HepG2 (cell line): Measurements from ENCODE around the gene TMEM233. TPM values are rescaled to one million over a fixed set of nuclear protein-coding genes. Genes with fewer than 3 reads are reported as not detected.

Experiments used
- CREB1 ChIP-seq, 2 experiments: fragments of 450-650 bp in 1 of 2; IDR thresholded peaks; 2 replicates each; pipeline ENCODE4 v1.6.1; 2016 to 2017; ENCODE audit warnings: control low read depth in 1 of 2, mild to moderate bottlenecking in 1 of 2, missing compliant biosample characterization in 1 of 2, missing genetic modification characterization in 1 of 2
- ELF3 ChIP-seq: IDR thresholded peaks from 2 replicates; pipeline ENCODE4 v1.6.1; 2016; ENCODE audit warnings: missing genetic modification reagents, missing compliant biosample characterization
- FOXA3 ChIP-seq: IDR thresholded peaks from 2 replicates; pipeline ENCODE4 v1.6.1; 2016; ENCODE audit warnings: missing genetic modification reagents, missing compliant biosample characterization
- FOXK1 ChIP-seq: sonication (generic); formaldehyde crosslinking; IDR thresholded peaks from 2 replicates; pipeline ENCODE4 v1.4.0; 2020; ENCODE audit warnings: low read depth, missing genetic modification reagents, borderline replicate concordance
- GLI4 ChIP-seq: sonication (generic); formaldehyde crosslinking; IDR thresholded peaks from 2 replicates; pipeline ENCODE4 v1.5.1; 2020; ENCODE audit warnings: missing genetic modification reagents, mild to moderate bottlenecking, moderate library complexity, borderline replicate concordance
- MLLT10 ChIP-seq: sonication (generic); formaldehyde crosslinking; IDR thresholded peaks from 2 replicates; pipeline ENCODE4 v1.4.0; 2020; ENCODE audit warnings: missing genetic modification reagents
- NCOA2 ChIP-seq: sonication (generic); formaldehyde crosslinking; IDR thresholded peaks from 2 replicates; pipeline ENCODE4 v1.8.0; 2022; ENCODE audit warnings: inconsistent platforms
- SIX4 ChIP-seq: sonication (generic); formaldehyde crosslinking; IDR thresholded peaks from 2 replicates; pipeline ENCODE4 v1.4.0; 2020; ENCODE audit warnings: missing genetic modification reagents
- SMYD3 ChIP-seq: sonication (generic); formaldehyde crosslinking; IDR thresholded peaks from 2 replicates; pipeline ENCODE4 v1.8.1; 2023; ENCODE audit warnings: mild to moderate bottlenecking, missing genetic modification reagents
- TAF15 ChIP-seq: fragments of 200-400 bp; formaldehyde crosslinking; IDR thresholded peaks from one replicate; pipeline ENCODE4 v1.6.1; 2018; ENCODE audit warnings: mild to moderate bottlenecking, low read depth, low read length; ENCODE audit not compliant: poor library complexity, severe bottlenecking
- TBX2 ChIP-seq: sonication (generic); formaldehyde crosslinking; IDR thresholded peaks from 2 replicates; pipeline ENCODE4 v1.5.0; 2020; ENCODE audit warnings: missing genetic modification reagents, mild to moderate bottlenecking, borderline replicate concordance
- TEAD3 ChIP-seq: optimal IDR thresholded peaks from 2 replicates; pipeline ENCODE3; 2016; ENCODE audit warnings: borderline replicate concordance
- TOE1 ChIP-seq: sonication (generic); formaldehyde crosslinking; IDR thresholded peaks from 2 replicates; pipeline ENCODE4 v1.4.0; 2020; ENCODE audit warnings: mild to moderate bottlenecking, missing genetic modification reagents
- XRCC5 ChIP-seq: fragments of 200-400 bp; formaldehyde crosslinking; optimal IDR thresholded peaks from 2 replicates; pipeline ENCODE3; 2017; ENCODE audit warnings: mild to moderate bottlenecking, low read length
- ZFY ChIP-seq: sonication (generic); formaldehyde crosslinking; IDR thresholded peaks from 2 replicates; pipeline ENCODE4 v1.4.0; 2020; ENCODE audit warnings: missing genetic modification reagents
- ZNF143 ChIP-seq: sonication (generic); formaldehyde crosslinking; IDR thresholded peaks from 2 replicates; pipeline ENCODE4 v1.4.0; 2020; ENCODE audit warnings: missing genetic modification reagents
- ZNF629 ChIP-seq: sonication (generic); formaldehyde crosslinking; conservative IDR thresholded peaks from 2 replicates; pipeline ENCODE4 v1.5.0; 2020; ENCODE audit warnings: missing genetic modification reagents
- ZSCAN20 ChIP-seq: sonication (generic); formaldehyde crosslinking; IDR thresholded peaks from 2 replicates; pipeline ENCODE4 v1.4.0; 2020; ENCODE audit warnings: missing genetic modification reagents, mild to moderate bottlenecking, borderline replicate concordance
- ZSCAN22 ChIP-seq: sonication (generic); formaldehyde crosslinking; IDR thresholded peaks from 2 replicates; pipeline ENCODE4 v1.4.0; 2020; ENCODE audit warnings: mild to moderate bottlenecking, missing genetic modification reagents
- ZSCAN29 ChIP-seq: sonication (generic); formaldehyde crosslinking; conservative IDR thresholded peaks from 2 replicates; pipeline ENCODE4 v1.4.0; 2020; ENCODE audit warnings: mild to moderate bottlenecking, missing genetic modification reagents
- polyA plus RNA-seq, 8 experiments: library from polyadenylated mRNA; depleted of rRNA in 3 of 8; stranded (reverse) in 7 of 8; unstranded in 1 of 8; fragments of >200 nt; fragmentation: Illumina TruSeq in 4 of 8; extraction: Trizol in 4 of 8; gene quantifications; 2 replicates each; pipeline versions ENCODE4 v1.2.1 to v1.2.3, GENCODE V29; 2011 to 2016; ENCODE audit warnings: low read depth in 4 of 8, missing spikeins in 1 of 8, mixed read lengths in 1 of 8; ENCODE audit not compliant: insufficient read depth in 1 of 8
- total RNA-seq, 5 experiments: library from RNA; depleted of rRNA; stranded (reverse); fragments of >200 nt; fragmentation: Illumina TruSeq; extraction: Trizol; gene quantifications; 2 replicates each; pipeline ENCODE4 v1.2.3, GENCODE V29; 2016; ENCODE audit warnings: low read depth in 1 of 5
- TF ChIP-seq, protein P1 (sequence below): sonication (generic); formaldehyde crosslinking; IDR thresholded peaks from 2 replicates; pipeline ENCODE4 v1.4.0; 2020; ENCODE audit warnings: missing genetic modification reagents
- TF ChIP-seq, protein P2 (sequence below): sonication (generic); formaldehyde crosslinking; IDR thresholded peaks from 2 replicates; pipeline ENCODE4 v1.8.1; 2023; ENCODE audit warnings: missing genetic modification reagents, inconsistent platforms, borderline replicate concordance
- TF ChIP-seq, protein P3 (sequence below): IDR thresholded peaks from 2 replicates; pipeline ENCODE4 v1.6.1; 2016

TMEM233 gene
- total and polyA plus RNA-seq, 2 of the 13 experiments (the other 11 are each of a cell fraction or from before 2014, with no cell fraction given), result 0.03 TPM; not detected in 1

DNA sequence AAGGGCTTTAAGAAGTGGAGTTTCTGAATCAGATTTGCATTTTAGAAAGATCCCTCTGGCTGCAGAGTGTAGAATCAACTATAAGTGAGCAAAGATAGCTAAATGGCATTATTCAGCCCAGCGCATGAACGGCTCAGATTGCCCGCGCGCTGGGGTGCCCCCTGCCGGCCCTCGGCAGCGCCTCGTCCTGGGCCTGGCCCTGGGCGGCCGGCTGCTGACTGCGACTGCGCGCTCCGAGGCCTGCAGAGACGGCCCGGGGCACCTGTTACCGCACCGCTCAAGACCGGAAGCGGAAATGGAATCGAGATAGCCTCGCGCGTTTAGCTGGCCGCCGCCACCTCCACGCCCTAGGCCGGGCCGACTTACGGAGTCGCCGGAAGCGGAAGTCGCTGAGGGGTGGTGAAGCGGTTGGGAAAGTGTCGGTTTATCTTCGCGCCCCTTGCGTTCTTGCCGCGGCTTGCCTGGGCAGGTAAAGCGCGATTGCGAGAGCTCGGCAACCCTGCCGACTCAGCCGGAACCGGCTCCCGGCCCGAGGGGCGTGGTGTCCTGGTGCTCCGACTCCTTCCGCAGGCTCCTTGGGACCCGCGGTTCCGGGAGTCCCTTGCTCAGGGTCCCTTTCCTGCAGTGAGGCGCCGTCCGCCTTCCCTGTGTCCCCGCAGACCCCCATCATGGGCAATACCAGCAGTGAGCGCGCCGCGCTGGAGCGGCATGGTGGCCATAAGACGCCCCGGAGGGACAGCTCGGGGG lies 74.2 kb downstream of the TMEM233 start, which contains the start of gene PRKAB1 (continued):
- TF ChIP-seq XRCC5 (peak; percentile 98), TEAD3 (CRISPR knock-in tag) (peak; percentile 63), GLI4 (no peak), FOXK1 (CRISPR knock-in tag) (peak; percentile 66; the same call in 1 of the 2 replicates), TBX2 (CRISPR knock-in tag) (peak; percentile 97), CREB1 (IDR thresholded peaks at IDR 0.05) (peak; percentile 66), CREB1 (CRISPR knock-in tag; IDR thresholded peaks at IDR 0.05) (no peak), SIX4 (no peak), TAF15 (peak; percentile 49), ELF3 (CRISPR knock-in tag) (peak; percentile 96), FOXA3 (peak; percentile 41), SMYD3 (no peak), MLLT10 (CRISPR knock-in tag) (no peak), ZFY (CRISPR knock-in tag) (peak; percentile 90), ZNF629 (CRISPR knock-in tag) (no peak), TOE1 (CRISPR knock-in tag) (no peak), ZSCAN20 (CRISPR knock-in tag) (no peak), ZNF143 (CRISPR knock-in tag) (0 out of 2 replicates have a peak, but pooled peaks have one; percentile 12), ZSCAN22 (CRISPR knock-in tag) (no peak), NCOA2 (no peak; the same call in 1 of the 2 replicates), ZSCAN29 (CRISPR knock-in tag) (peak; percentile 34; the same call in 1 of the 2 replicates)
- TF ChIP-seq, protein P1, sequence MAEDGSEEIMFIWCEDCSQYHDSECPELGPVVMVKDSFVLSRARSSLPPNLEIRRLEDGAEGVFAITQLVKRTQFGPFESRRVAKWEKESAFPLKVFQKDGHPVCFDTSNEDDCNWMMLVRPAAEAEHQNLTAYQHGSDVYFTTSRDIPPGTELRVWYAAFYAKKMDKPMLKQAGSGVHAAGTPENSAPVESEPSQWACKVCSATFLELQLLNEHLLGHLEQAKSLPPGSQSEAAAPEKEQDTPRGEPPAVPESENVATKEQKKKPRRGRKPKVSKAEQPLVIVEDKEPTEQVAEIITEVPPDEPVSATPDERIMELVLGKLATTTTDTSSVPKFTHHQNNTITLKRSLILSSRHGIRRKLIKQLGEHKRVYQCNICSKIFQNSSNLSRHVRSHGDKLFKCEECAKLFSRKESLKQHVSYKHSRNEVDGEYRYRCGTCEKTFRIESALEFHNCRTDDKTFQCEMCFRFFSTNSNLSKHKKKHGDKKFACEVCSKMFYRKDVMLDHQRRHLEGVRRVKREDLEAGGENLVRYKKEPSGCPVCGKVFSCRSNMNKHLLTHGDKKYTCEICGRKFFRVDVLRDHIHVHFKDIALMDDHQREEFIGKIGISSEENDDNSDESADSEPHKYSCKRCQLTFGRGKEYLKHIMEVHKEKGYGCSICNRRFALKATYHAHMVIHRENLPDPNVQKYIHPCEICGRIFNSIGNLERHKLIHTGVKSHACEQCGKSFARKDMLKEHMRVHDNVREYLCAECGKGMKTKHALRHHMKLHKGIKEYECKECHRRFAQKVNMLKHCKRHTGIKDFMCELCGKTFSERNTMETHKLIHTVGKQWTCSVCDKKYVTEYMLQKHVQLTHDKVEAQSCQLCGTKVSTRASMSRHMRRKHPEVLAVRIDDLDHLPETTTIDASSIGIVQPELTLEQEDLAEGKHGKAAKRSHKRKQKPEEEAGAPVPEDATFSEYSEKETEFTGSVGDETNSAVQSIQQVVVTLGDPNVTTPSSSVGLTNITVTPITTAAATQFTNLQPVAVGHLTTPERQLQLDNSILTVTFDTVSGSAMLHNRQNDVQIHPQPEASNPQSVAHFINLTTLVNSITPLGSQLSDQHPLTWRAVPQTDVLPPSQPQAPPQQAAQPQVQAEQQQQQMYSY (CRISPR knock-in tag), result no peak; the same call in 1 of the 2 replicates
- TF ChIP-seq, protein P2, sequence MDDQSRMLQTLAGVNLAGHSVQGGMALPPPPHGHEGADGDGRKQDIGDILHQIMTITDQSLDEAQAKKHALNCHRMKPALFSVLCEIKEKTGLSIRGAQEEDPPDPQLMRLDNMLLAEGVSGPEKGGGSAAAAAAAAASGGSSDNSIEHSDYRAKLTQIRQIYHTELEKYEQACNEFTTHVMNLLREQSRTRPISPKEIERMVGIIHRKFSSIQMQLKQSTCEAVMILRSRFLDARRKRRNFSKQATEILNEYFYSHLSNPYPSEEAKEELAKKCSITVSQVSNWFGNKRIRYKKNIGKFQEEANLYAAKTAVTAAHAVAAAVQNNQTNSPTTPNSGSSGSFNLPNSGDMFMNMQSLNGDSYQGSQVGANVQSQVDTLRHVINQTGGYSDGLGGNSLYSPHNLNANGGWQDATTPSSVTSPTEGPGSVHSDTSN (CRISPR knock-in tag), result no peak
- TF ChIP-seq, protein P3, sequence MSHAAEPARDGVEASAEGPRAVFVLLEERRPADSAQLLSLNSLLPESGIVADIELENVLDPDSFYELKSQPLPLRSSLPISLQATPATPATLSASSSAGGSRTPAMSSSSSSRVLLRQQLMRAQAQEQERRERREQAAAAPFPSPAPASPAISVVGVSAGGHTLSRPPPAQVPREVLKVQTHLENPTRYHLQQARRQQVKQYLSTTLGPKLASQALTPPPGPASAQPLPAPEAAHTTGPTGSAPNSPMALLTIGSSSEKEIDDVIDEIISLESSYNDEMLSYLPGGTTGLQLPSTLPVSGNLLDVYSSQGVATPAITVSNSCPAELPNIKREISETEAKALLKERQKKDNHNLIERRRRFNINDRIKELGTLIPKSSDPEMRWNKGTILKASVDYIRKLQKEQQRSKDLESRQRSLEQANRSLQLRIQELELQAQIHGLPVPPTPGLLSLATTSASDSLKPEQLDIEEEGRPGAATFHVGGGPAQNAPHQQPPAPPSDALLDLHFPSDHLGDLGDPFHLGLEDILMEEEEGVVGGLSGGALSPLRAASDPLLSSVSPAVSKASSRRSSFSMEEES, result peak; percentile 30; the same call in 1 of the 2 replicates
